C4-2B (cell line): ENCODE results near the gene FIGNL1.

ENCODE experiments used
- ZFX ChIP-seq: fragments of 450-650 bp; IDR thresholded peaks from 2 replicates; pipeline ENCODE4 v1.6.1; 2017
- TF ChIP-seq, protein P1 (sequence below): fragments of 450-650 bp; conservative IDR thresholded peaks from 2 replicates; pipeline ENCODE4 v1.5.1; 2017; ENCODE audit warnings: mild to moderate bottlenecking

DNA sequence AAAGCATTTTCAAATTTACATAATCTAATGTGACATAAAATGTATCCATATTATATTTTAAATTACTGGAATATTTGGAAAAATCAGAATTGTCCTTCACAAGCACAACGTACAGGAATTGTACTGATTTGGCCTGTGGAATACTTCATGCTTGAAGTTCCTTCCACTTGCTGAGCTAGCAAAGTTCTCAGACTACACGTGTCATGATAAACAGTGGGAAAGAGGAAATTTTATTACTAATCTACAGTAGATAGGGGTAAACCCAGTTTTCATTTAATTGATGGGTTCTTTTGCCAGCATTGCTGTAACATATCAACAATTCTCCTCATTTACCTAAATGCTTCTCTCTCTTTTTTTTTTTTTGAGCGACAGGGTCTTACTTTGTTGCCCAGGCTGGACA lies 45.6 kb upstream of the FIGNL1 start:
- TF ChIP-seq, protein P1, sequence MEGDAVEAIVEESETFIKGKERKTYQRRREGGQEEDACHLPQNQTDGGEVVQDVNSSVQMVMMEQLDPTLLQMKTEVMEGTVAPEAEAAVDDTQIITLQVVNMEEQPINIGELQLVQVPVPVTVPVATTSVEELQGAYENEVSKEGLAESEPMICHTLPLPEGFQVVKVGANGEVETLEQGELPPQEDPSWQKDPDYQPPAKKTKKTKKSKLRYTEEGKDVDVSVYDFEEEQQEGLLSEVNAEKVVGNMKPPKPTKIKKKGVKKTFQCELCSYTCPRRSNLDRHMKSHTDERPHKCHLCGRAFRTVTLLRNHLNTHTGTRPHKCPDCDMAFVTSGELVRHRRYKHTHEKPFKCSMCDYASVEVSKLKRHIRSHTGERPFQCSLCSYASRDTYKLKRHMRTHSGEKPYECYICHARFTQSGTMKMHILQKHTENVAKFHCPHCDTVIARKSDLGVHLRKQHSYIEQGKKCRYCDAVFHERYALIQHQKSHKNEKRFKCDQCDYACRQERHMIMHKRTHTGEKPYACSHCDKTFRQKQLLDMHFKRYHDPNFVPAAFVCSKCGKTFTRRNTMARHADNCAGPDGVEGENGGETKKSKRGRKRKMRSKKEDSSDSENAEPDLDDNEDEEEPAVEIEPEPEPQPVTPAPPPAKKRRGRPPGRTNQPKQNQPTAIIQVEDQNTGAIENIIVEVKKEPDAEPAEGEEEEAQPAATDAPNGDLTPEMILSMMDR: no peak
- TF ChIP-seq ZFX: no peak
